Upper lobe of right lung (tissue), 1 donor: ENCODE data around the gene CUL3. TPM values are rescaled to one million over a fixed set of nuclear protein-coding genes. Genes with fewer than 3 reads are reported as not detected.
A peak's percentile ranks its signal among the peaks of the same experiment; 100 is the strongest.

Source experiments
- ATAC-seq: fragments of 200-7000 bp; cut with Tn5 transposase; one replicate; pipeline ENCODE4 v1.9.1; 2020; ENCODE audit warnings: mild to moderate bottlenecking, moderate library complexity
- DNase-seq: peaks from one replicate; pipeline ENCODE4 v3.0.0-alpha.2; 2020
- H3K27ac ChIP-seq: fragments of 200-600 bp; one replicate; pipeline ENCODE4 v1.8.0; 2022
- H3K27me3 ChIP-seq: fragments of 200-600 bp; one replicate; pipeline ENCODE4 v1.8.0; 2022; ENCODE audit warnings: mild to moderate bottlenecking
- H3K36me3 ChIP-seq: fragments of 200-600 bp; one replicate; pipeline ENCODE4 v1.8.0; 2022
- H3K4me1 ChIP-seq: fragments of 200-600 bp; one replicate; pipeline ENCODE4 v1.8.0; 2022
- H3K4me3 ChIP-seq: fragments of 200-600 bp; one replicate; pipeline ENCODE4 v1.8.0; 2022; ENCODE audit warnings: mild to moderate bottlenecking
- H3K9me3 ChIP-seq: fragments of 200-600 bp; one replicate; pipeline ENCODE4 v1.8.0; 2022
- CTCF ChIP-seq: fragments of 200-600 bp; IDR thresholded peaks from one replicate; pipeline ENCODE4 v1.8.0; 2022; ENCODE audit warnings: antibody characterized with exemption
- intact Hi-C: fragments of 100-400 bp; cut with DNase I; formaldehyde crosslinking; loops from one replicate; pipeline ENCODE4 v1.11.0; 2022
- long read RNA-seq: library from polyadenylated mRNA; unstranded; transcript quantifications from one replicate; pipeline ENCODE4 v2.0.0, GENCODE V29; 2021
- total RNA-seq: library from RNA; stranded (reverse); fragmentation: NEBNext Ultra II Directional; extraction: Animal tissue kit (Norgen Biotek cat#: 25700); gene quantifications from one replicate; pipeline ENCODE4 v1.2.1, GENCODE V29; 2021
- donor health status: DM: no; HTN: yes; CAD: no; lungs with severe emphysema.

The CUL3 gene
- 80.6 TPM for total RNA-seq
- long read RNA-seq, full-length matches to known transcripts: 102 of 116 reads
- long read RNA-seq, partial matches to known transcripts: 5 of 116 reads
- long read RNA-seq, other reads (novel, unspliced or antisense): 9 of 116 reads

- H3K4me3 ChIP-seq: peak within 1 kb of the TSS; percentile 84
- intact Hi-C loops: no loop called here
- DNase-seq (peak; percentile 99), ATAC-seq (peak; percentile 99)
- H3K27ac ChIP-seq: peak within 1 kb of the TSS; percentile 92
- no peaks in the 10 kb centered on the region for H3K36me3 ChIP-seq
- H3K27me3 ChIP-seq: no peaks in the 10 kb centered on the region
- peaks cover 32% of the 10 kb centered on the region for H3K4me1 ChIP-seq
- H3K9me3 ChIP-seq: no peaks in the 10 kb centered on the region
- no peak for TF ChIP-seq CTCF
These were observed at the start of gene CUL3 for GRCh38 chr2:224585211-224586088. TSS of gene CUL3 (minus strand) at chr2:224585363. CDS start at chr2:224585009, 354 bp downstream.

GRCh38 chr2:224630659-224631550, 45.7 kb upstream of the CUL3 start:
- no peaks in the 10 kb centered on the region for H3K9me3 ChIP-seq
- intact Hi-C loops: no loop called here
- no peaks in the 10 kb centered on the region for H3K27me3 ChIP-seq
- ATAC-seq (no peak), DNase-seq (no peak)
- H3K36me3 ChIP-seq: no peaks in the 10 kb centered on the region
- TF ChIP-seq CTCF: no peak
- H3K4me1 ChIP-seq: no peaks in the 10 kb centered on the region
- H3K4me3 ChIP-seq: no peak overlapping the region
- H3K27ac ChIP-seq: no peak overlapping the region

- no peak for TF ChIP-seq CTCF
- Histone ChIP-seq H3K27ac (no peak overlapping the region), H3K4me1 (no peaks in the 10 kb centered on the region), H3K27me3 (no peaks in the 10 kb centered on the region), H3K4me3 (no peak overlapping the region), H3K9me3 (no peaks in the 10 kb centered on the region), H3K36me3 (no peaks in the 10 kb centered on the region)
- DNase-seq (no peak), ATAC-seq (no peak)
- intact Hi-C loops: no loop called here
These were observed 43.3 kb upstream of the CUL3 start for GRCh38 chr2:224628416-224628815.

DNA sequence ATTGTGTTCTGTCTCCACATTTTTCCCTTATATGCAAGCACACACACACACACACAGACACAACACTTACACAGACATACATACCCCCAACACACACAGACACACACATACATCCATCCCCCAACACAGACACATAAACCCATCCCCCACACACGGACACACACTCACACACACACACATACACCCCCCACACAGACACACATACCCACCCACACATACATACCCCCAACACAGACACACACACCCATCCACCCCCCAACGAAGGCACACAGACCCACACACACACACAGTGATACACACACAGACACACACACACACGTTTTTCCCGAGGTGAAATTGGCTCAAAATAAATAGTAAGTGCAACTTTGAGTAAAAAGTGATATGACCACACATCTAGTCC, 41.6 kb upstream of the CUL3 start:
- H3K4me3 ChIP-seq: no peak overlapping the region
- H3K27ac ChIP-seq: no peak overlapping the region
- H3K4me1 ChIP-seq: no peaks in the 10 kb centered on the region
- no peaks in the 10 kb centered on the region for H3K36me3 ChIP-seq
- no peak for ATAC-seq
- H3K9me3 ChIP-seq: no peaks in the 10 kb centered on the region
- H3K27me3 ChIP-seq: no peaks in the 10 kb centered on the region
- no peak for TF ChIP-seq CTCF
- no peak for DNase-seq
- intact Hi-C loops: no loop called here

- no peaks in the 10 kb centered on the region for H3K4me1 ChIP-seq
- no peak for TF ChIP-seq CTCF
- H3K4me3 ChIP-seq: no peak overlapping the region
- DNase-seq (no peak), ATAC-seq (no peak)
- no peaks in the 10 kb centered on the region for H3K27me3 ChIP-seq
- intact Hi-C loops: no loop called here
- no peaks in the 10 kb centered on the region for H3K36me3 ChIP-seq
- H3K27ac ChIP-seq: no peak overlapping the region
- no peaks in the 10 kb centered on the region for H3K9me3 ChIP-seq
These were observed 28.6 kb upstream of the CUL3 start for GRCh38 chr2:224613543-224614286.
